DND-41 (cell line): Measurements from ENCODE around the gene PHF2.

ENCODE experiments used
- ATAC-seq: fragments of 200-7000 bp; cut with Tn5 transposase; 3 replicates; pipeline ENCODE4 v1.9.1; 2021; ENCODE audit warnings: low read depth; ENCODE audit not compliant: insufficient read depth
- DNase-seq: peaks from one replicate; pipeline ENCODE4 v3.0.0-alpha.2; 2020
- H2AFZ ChIP-seq: 2 replicates; pipeline ENCODE4 v1.6.0; 2012; ENCODE audit warnings: low read depth, low read length
- H3K27ac ChIP-seq: 2 replicates; pipeline ENCODE4 v1.5.1; 2012; ENCODE audit warnings: low read length, inconsistent platforms
- H3K27me3 ChIP-seq: fragments of 200-600 bp; sonication (generic); 2 replicates; pipeline ENCODE4 v1.6.0; 2012; ENCODE audit warnings: low read length, mild to moderate bottlenecking, inconsistent platforms; ENCODE audit not compliant: insufficient read depth, poor library complexity
- H3K36me3 ChIP-seq: 2 replicates; pipeline ENCODE4 v1.5.1; 2012; ENCODE audit warnings: low read length, inconsistent platforms; ENCODE audit not compliant: insufficient read depth
- H3K4me1 ChIP-seq: 2 replicates; pipeline ENCODE4 v1.5.1; 2012; ENCODE audit warnings: mild to moderate bottlenecking, low read length; ENCODE audit not compliant: insufficient read depth
- H3K4me2 ChIP-seq: 2 replicates; pipeline ENCODE4 v1.6.0; 2012; ENCODE audit warnings: mild to moderate bottlenecking, moderate library complexity, low read length, inconsistent platforms; ENCODE audit not compliant: insufficient read depth
- H3K4me3 ChIP-seq, 2 experiments: fragments of 200-600 bp in 1 of 2; shearing (Covaris generic) in 1 of 2; 2 replicates each; pipeline ENCODE4 v1.5.1; 2012 to 2016; ENCODE audit warnings: inconsistent platforms in 2 of 2, low read length in 2 of 2, mild to moderate bottlenecking in 2 of 2, low read depth in 1 of 2, moderate library complexity in 1 of 2
- H3K79me2 ChIP-seq: 2 replicates; pipeline ENCODE4 v1.6.0; 2012; ENCODE audit warnings: low read length, inconsistent platforms; ENCODE audit not compliant: insufficient read depth
- H3K9ac ChIP-seq: 2 replicates; pipeline ENCODE4 v1.6.0; 2012; ENCODE audit warnings: low read depth, mild to moderate bottlenecking, inconsistent platforms, low read length, moderate library complexity
- H3K9me3 ChIP-seq: 2 replicates; pipeline ENCODE4 v1.5.1; 2012; ENCODE audit warnings: low read length, moderate library complexity, mild to moderate bottlenecking, inconsistent platforms; ENCODE audit not compliant: insufficient read depth, severe bottlenecking
- H4K20me1 ChIP-seq: 2 replicates; pipeline ENCODE4 v1.6.0; 2012; ENCODE audit warnings: low read length; ENCODE audit not compliant: insufficient read depth
- EZH2 ChIP-seq: IDR thresholded peaks from 3 replicates; pipeline ENCODE4 v1.6.1; 2012; ENCODE audit warnings: borderline replicate concordance, low read depth, mild to moderate bottlenecking, moderate library complexity, low read length, inconsistent platforms; ENCODE audit not compliant: severe bottlenecking
- TF ChIP-seq, protein P1 (sequence below): IDR thresholded peaks from 2 replicates; pipeline ENCODE4 v1.5.1; 2012; ENCODE audit warnings: borderline replicate concordance, low read length, moderate library complexity, mild to moderate bottlenecking; ENCODE audit not compliant: poor library complexity, severe bottlenecking; ENCODE audit errors: extremely low read depth

The PHF2 gene

DNA sequence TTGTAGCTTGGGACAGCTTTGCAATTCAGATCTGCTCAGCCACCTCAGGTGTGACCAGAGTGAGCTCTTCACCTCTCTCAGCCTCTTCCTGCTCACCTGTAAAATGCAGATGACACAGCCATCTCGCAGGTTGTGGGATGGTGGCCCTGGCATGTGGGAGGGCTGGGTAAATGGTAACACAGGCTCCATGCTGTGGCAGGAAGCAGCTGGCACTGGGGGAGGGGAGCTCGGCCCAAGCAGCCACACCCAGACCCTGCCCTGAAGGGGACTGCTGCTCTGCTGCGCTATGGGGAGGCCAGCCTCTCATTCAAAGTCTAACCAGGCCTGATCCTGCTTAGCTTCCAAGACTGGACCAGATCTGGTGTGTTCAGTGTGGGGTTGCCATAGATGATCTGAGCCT, 24.1 kb downstream of the PHF2 start:
- Histone ChIP-seq H2AFZ (no peak overlapping the region), H3K4me3 (no peak overlapping the region), H3K36me3 (no peaks in the 10 kb centered on the region; the same call in 1 of the 2 replicates), H3K27me3 (no peaks in the 10 kb centered on the region), H3K79me2 (peaks cover 89% of the 10 kb centered on the region), H3K4me2 (no peak overlapping the region), H3K4me1 (peaks cover 6% of the 10 kb centered on the region), H4K20me1 (peaks cover 68% of the 10 kb centered on the region), H3K9ac (no peak overlapping the region), H3K27ac (peak overlapping the region; percentile 26; the same call in 1 of the 2 replicates), H3K9me3 (no peaks in the 10 kb centered on the region)
- DNase-seq (peak; percentile 18), ATAC-seq (peak; percentile 57; the same call in 1 of the 3 replicates)
- TF ChIP-seq, protein P1, sequence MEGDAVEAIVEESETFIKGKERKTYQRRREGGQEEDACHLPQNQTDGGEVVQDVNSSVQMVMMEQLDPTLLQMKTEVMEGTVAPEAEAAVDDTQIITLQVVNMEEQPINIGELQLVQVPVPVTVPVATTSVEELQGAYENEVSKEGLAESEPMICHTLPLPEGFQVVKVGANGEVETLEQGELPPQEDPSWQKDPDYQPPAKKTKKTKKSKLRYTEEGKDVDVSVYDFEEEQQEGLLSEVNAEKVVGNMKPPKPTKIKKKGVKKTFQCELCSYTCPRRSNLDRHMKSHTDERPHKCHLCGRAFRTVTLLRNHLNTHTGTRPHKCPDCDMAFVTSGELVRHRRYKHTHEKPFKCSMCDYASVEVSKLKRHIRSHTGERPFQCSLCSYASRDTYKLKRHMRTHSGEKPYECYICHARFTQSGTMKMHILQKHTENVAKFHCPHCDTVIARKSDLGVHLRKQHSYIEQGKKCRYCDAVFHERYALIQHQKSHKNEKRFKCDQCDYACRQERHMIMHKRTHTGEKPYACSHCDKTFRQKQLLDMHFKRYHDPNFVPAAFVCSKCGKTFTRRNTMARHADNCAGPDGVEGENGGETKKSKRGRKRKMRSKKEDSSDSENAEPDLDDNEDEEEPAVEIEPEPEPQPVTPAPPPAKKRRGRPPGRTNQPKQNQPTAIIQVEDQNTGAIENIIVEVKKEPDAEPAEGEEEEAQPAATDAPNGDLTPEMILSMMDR = no peak
- no peak for TF ChIP-seq EZH2

DNA sequence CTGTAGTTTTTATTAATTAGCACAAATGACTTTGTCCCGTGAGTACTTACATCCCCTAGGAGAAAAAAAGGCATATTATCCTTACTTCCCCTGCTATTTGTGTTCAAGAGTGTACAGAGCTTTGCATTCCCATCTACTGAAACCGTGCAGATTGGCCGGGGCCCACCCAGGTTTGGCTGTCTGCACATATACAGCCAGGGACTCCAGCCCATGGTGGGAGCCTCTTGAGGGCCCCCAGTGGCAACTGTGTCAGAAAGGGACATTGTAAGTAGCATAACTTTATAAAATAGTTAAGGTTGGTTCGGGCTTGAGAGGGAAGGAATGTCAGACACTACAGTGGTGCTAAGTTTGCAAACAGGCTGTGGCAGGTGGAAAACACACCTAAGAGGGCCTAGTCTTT, 24.7 kb downstream of the PHF2 start:
- no peak for TF ChIP-seq EZH2
- TF ChIP-seq, protein P1 = no peak
- Histone ChIP-seq H3K4me1 (peaks cover 6% of the 10 kb centered on the region), H3K9me3 (no peaks in the 10 kb centered on the region), H4K20me1 (peaks cover 63% of the 10 kb centered on the region), H3K79me2 (peaks cover 88% of the 10 kb centered on the region), H3K27me3 (no peaks in the 10 kb centered on the region), H2AFZ (no peak overlapping the region), H3K9ac (no peak overlapping the region), H3K4me3 (no peak overlapping the region), H3K36me3 (no peaks in the 10 kb centered on the region; the same call in 1 of the 2 replicates), H3K27ac (no peak overlapping the region), H3K4me2 (no peak overlapping the region)
- DNase-seq (no peak), ATAC-seq (no peak)

DNA sequence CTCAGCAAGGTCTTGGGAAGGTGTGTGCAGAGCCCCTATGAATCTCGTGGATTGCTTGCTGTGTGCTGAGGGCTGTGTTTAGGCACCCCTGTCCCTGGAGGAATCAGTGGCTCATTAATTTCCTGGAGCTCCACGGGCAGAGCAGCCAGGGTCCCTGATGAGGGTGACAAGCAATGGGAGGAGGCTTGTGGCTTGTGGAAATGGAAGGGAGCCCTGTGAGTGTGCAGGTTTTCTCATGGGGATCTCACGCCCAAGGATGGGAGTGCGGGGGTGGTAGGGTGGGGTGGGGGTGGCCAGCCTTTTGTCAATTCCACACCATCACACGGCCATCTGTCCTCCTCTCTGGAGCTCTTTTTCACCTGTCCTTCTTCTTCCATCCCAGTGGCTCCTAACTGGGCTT, 25.3 kb downstream of the PHF2 start:
- Histone ChIP-seq H4K20me1 (peaks cover 58% of the 10 kb centered on the region), H3K9me3 (no peaks in the 10 kb centered on the region), H3K36me3 (no peaks in the 10 kb centered on the region; the same call in 1 of the 2 replicates), H2AFZ (no peak overlapping the region), H3K79me2 (peaks cover 89% of the 10 kb centered on the region), H3K9ac (no peak overlapping the region), H3K4me3 (no peak overlapping the region), H3K4me2 (no peak overlapping the region), H3K4me1 (peaks cover 6% of the 10 kb centered on the region), H3K27ac (no peak overlapping the region), H3K27me3 (no peaks in the 10 kb centered on the region)
- TF ChIP-seq, protein P1 = no peak
- no peak for TF ChIP-seq EZH2
- DNase-seq (peak; percentile 2), ATAC-seq (no peak)

DNA sequence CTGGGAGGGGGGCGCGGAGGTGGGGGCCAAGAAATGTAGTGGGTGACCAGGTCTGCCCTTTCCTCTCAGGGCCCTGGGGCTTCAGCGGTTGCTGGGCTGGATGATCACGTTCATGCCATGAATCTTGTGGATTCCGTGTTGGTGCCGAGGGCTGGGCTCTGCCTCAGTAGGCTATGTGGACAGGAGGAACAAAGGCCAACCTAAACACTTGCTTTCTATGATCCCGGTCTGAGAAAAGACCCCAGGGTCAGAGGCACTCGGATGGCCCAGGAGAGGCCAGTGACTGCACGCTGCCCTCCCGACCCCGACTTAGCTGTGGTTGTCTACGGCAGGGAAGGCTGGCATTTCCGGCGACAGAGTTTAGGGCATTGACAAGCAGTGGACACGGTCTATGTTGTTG, 26.6 kb downstream of the PHF2 start:
- H3K9ac ChIP-seq = no peak overlapping the region
- no peaks in the 10 kb centered on the region; the same call in 1 of the 2 replicates for H3K36me3 ChIP-seq
- no peak overlapping the region for H3K4me3 ChIP-seq
- peaks cover 90% of the 10 kb centered on the region for H3K79me2 ChIP-seq
- peaks cover 48% of the 10 kb centered on the region for H4K20me1 ChIP-seq
- H3K27me3 ChIP-seq = no peaks in the 10 kb centered on the region
- no peaks in the 10 kb centered on the region for H3K9me3 ChIP-seq
- ATAC-seq = no peak
- no peak for TF ChIP-seq EZH2
- H3K4me1 ChIP-seq = peaks cover 6% of the 10 kb centered on the region
- no peak overlapping the region for H3K4me2 ChIP-seq
- H3K27ac ChIP-seq = no peak overlapping the region
- H2AFZ ChIP-seq = no peak overlapping the region
- DNase-seq = no peak
